Measurements from ENCODE around the gene GRK7. TPM values are rescaled to one million over a fixed set of nuclear protein-coding genes. Genes with fewer than 3 reads are reported as not detected.
"Not testable (repeated sequence)": the region's sequence is repeated elsewhere in the genome, so short reads cannot be mapped to it uniquely, and the experiment has no call there.

Gene GRK7
- total RNA-seq, 2 experiments from 2014 or later, result not detected

DNA sequence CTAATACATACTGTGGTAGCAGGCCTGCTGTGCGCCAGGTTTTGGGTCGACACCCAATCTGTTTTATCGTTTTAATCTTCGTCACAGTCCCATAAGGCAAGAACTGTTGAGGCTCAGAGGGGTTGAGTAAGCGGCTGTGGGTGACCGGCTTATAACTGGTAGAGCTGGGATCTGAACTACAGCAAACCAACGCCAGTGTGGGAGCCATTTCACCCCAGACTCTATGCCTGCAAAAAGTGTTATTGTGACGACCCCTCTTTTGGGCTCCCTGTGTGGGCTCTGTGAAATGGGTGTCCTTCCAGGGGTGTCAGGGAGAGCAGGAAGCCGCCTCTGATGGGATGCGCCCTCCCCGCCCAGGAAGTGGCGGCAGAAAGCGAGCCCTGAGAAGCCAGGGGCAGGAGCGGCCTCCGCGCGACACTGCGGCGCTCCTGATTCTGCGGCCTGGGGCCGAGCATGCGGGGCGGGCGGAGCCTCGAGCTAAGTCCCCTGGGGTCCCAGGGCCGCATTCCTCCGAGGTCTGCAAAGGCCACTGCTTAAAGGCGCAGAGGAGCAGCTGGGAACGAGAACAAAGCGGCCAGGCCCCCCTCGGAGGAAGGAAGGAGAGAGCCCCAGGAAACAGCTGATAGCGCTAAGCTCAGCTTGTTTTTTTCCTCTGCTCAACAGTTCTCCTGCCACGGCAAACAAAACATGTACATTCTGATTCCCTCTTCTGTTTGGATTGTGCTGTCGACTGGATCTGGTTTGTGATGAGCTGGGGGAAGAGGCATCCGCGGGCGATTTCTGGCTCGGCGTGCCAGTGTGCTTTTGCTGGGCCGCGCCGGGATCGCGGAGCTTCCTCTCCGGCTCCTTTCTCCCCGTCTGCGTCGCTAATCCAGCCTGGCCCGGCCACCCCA lies 33.9 kb downstream of the GRK7 start:
- Mint-ChIP-seq H3K4me1 (ENCODE audit: low read depth) (peaks cover 52% of the 10 kb centered on the region), H3K36me3 (ENCODE audit: low read depth) (peaks cover 4% of the 10 kb centered on the region), H3K27me3 (ENCODE audit: low read depth) (no peaks in the 10 kb centered on the region), H3K9me3 (ENCODE audit: insufficient read depth) (peaks cover 7% of the 10 kb centered on the region), H3K27ac (peak overlapping the region; percentile 98), H3K4me3 (peak overlapping the region; percentile 89)
- ChIA-PET CTCF (interaction anchor here (0.9 to 2.4 kb wide), 10 partner anchors 9 to 345 kb away, joined by 3 to 19 read pairs (median 4); partner anchors contain the start of genes ATP1B3 and RNF7), POLR2A (interaction anchor here (0.6 to 2.6 kb wide), 11 partner anchors 9 to 95 kb away, joined by 3 to 31 read pairs (median 5); partner anchors contain the start of genes ATP1B3 and RNF7)
- DNase-seq (peak; percentile 56), ATAC-seq (peak; percentile 44)

DNA sequence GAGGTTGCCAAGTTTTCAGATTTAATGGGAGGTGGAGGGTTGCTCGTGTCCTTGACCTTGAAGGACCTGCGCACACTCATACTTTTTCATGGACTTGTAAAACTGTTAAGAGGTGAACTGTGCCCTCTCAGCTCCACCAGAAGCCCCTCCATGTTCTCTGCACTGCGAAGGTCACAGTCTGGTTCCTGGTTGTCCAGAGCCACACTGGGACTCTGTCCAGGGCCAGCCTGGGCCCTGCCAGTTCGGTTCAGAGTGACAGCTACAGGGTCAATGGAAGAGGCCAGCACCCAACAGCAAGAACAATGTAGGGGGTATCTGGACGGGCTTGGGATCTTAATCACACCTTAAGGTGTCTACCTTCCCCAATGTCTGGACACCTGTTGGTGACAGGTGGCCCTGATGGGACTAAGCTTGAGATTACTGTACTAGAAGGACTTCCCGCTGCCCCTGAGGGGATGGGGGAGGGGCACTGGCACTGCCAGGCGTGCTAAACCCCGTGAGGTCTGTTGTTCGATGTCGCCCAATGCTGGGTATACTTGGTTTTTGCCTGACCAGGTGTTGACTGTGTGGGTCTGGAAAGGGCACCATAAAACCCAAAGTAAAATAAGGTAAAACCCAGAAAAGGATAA lies 34.7 kb downstream of the GRK7 start:
- POLR2A ChIA-PET, result interaction anchor here (1.1 to 2.6 kb wide), 8 partner anchors 8 to 78 kb away, joined by 3 to 31 read pairs (median 6); partner anchors contain the start of genes ATP1B3 and RNF7
- no peaks in the 10 kb centered on the region for H3K27me3 Mint-ChIP-seq (ENCODE audit: low read depth)
- ATAC-seq (no peak), DNase-seq (no peak)
- peaks cover 4% of the 10 kb centered on the region for H3K36me3 Mint-ChIP-seq (ENCODE audit: low read depth)
- CTCF ChIA-PET, result interaction anchor here (1.0 to 2.3 kb wide), 6 partner anchors 10 to 96 kb away, joined by 3 to 19 read pairs (median 6); partner anchors contain the start of genes ATP1B3 and RNF7
- H3K4me3 Mint-ChIP-seq, result peak overlapping the region; percentile 89
- H3K4me1 Mint-ChIP-seq (ENCODE audit: low read depth), result peaks cover 52% of the 10 kb centered on the region
- H3K27ac Mint-ChIP-seq, result peak overlapping the region; percentile 98
- peaks cover 7% of the 10 kb centered on the region for H3K9me3 Mint-ChIP-seq (ENCODE audit: insufficient read depth)

DNA sequence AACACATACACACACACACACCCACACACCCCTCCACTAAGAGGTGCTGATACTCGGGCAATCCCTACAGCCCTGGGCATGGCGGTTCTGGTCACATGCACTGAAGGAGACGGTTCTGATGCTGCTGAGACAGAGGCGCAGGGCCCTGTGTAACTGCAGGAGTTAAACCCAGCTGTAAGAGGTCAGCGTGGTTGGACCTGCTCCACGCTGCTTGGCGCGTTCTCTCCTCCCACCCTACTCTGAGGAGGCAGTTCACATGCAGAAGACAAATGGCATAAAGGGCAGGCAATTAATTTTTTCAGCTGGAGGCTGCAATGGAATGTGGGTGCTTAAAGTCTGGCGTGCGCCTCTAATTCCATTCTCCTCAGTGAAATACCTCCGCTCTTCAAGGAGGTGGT lies 35.2 kb downstream of the GRK7 start:
- Mint-ChIP-seq H3K36me3 (ENCODE audit: low read depth) (peaks cover 4% of the 10 kb centered on the region), H3K27ac (peak overlapping the region; percentile 98), H3K9me3 (ENCODE audit: insufficient read depth) (peaks cover 7% of the 10 kb centered on the region), H3K27me3 (ENCODE audit: low read depth) (no peaks in the 10 kb centered on the region), H3K4me1 (ENCODE audit: low read depth) (peaks cover 52% of the 10 kb centered on the region), H3K4me3 (peak overlapping the region; percentile 89)
- DNase-seq (no peak), ATAC-seq (no peak)
- ChIA-PET CTCF (interaction anchor here (1.3 to 1.5 kb wide), 2 partner anchors 10 to 77 kb away, joined by 3 to 11 read pairs; partner anchors contain the start of gene ATP1B3), POLR2A (interaction anchor here (1.2 to 2.6 kb wide), 3 partner anchors 7 to 78 kb away, joined by 5 to 31 read pairs (median 7); partner anchors contain the start of gene ATP1B3)

DNA sequence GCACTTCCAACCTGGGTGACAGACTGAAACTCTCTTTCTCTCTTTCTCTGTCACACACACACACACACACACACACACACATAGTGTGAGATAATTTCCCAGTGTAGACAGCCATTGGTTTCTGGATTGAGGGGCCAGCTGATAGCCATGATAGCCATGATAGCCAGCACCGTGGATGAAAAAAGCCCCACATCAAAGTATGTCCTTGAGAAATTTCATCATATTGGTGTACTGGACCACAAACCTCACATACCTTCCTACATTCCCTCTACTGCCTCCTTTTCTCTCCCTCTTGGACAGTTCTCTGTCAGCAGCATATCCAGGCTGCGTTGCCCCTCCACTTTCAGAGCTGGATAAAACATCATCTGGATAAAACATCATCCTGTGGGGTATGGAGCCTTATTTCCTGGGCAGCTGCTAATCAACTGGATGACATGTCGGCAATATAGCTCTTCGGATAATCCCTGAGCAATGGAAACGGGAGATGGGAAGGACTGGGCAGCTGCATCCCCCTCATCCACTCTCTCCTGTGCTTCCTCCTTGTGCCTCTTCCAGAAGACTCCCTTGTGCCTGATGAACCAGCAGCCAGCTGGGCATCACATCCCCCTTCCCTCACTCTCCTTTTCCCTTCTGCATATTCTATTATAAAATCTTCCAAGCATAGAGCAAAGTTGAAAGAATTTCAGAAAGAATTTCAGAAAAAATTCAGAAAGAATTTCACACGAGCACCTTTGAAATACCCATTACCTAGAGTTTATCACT lies 39.3 kb downstream of the GRK7 start:
- DNase-seq (no peak), ATAC-seq (no peak)
- ChIA-PET CTCF (no interaction called here), POLR2A (interaction anchor here (0.6 to 0.7 kb wide), 2 partner anchors 20 to 52 kb away, joined by 3 read pairs; no protein-coding TSS in a partner anchor)
- Mint-ChIP-seq H3K9me3 (ENCODE audit: insufficient read depth) (peaks cover 7% of the 10 kb centered on the region), H3K4me3 (no peak overlapping the region), H3K27ac (no peak overlapping the region), H3K36me3 (ENCODE audit: low read depth) (peaks cover 4% of the 10 kb centered on the region), H3K4me1 (ENCODE audit: low read depth) (peaks cover 16% of the 10 kb centered on the region), H3K27me3 (ENCODE audit: low read depth) (no peaks in the 10 kb centered on the region)

DNA sequence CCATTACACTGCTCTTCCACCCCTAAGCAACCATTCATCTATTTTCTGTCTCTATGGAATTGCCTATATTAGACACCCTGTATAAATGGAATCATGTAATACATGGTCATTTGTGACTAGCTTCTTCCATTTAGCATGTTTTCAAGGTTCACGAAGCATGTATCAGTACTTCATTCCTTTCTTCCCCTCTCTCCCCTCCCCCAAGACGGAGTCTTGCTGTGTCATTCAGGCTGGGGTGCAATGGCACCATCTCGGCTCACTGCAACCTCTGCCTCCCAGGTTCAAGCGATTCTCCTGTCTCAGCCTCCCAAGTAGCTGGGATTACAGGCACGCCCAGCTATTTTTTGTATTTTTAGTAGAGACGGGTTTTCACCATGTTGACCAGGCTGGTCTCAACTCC lies 40.3 kb downstream of the GRK7 start:
- POLR2A ChIA-PET; H3K9me3 Mint-ChIP-seq (ENCODE audit: insufficient read depth); H3K4me3 Mint-ChIP-seq; H3K27ac Mint-ChIP-seq; ATAC-seq; CTCF ChIA-PET; H3K27me3 Mint-ChIP-seq (ENCODE audit: low read depth); H3K36me3 Mint-ChIP-seq (ENCODE audit: low read depth); H3K4me1 Mint-ChIP-seq (ENCODE audit: low read depth); DNase-seq: not testable (repeated sequence)

DNA sequence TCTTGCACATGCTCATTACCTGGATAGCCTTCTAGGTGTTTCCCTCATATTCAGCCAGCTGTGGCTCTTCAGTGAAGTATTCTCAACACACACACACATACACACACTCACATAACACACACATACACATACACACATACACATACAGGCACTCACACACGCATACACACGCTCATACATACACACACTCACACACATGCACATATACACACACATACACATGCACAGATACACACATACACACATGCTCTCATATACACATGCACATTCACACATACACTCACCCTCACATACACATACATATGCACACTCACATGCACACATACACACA lies 41.2 kb downstream of the GRK7 start:
- H3K4me1 Mint-ChIP-seq (ENCODE audit: low read depth), result no peaks in the 10 kb centered on the region
- ATAC-seq (no peak), DNase-seq (no peak)
- no peak overlapping the region for H3K4me3 Mint-ChIP-seq
- CTCF ChIA-PET, result no interaction called here
- no peak overlapping the region for H3K27ac Mint-ChIP-seq
- H3K9me3 Mint-ChIP-seq (ENCODE audit: insufficient read depth), result peaks cover 7% of the 10 kb centered on the region
- no peaks in the 10 kb centered on the region for H3K27me3 Mint-ChIP-seq (ENCODE audit: low read depth)
- POLR2A ChIA-PET, result no interaction called here
- peaks cover 4% of the 10 kb centered on the region for H3K36me3 Mint-ChIP-seq (ENCODE audit: low read depth)

DNA sequence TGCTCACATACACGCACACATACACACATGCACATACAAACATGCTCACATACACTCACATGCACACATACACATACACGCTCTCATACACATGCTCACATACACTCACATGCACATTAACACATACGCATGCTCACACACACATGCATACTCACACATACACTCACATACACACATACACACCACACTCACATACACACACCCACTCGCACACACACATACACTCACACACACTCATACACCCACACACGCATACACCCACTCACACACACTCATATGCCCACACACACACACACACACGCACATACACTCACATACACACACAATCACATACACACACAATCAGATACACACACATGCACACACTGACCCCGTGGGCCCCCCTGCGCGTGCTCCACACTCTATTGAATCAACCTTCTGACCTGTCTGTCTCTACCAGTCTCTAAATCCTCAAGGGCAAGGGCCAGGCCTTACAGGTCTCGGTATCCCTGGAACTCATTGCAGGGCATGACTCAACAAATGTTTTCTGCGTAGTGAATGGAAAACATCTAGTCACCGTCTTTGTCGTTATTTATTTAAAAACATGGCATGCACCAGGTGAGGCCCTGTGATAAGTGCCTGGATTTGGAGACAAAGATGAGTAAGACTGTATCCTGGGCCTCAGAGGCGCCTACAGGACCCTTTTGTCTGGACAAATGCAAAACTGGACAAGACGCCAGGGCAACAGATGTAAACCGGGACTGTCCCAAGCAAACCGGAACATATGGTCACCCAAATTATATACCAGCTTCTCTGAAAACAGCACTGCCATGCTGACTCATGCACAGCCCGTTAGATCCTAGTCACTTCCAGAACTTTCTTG lies 41.8 kb downstream of the GRK7 start:
- H3K4me1 Mint-ChIP-seq (ENCODE audit: low read depth), result no peaks in the 10 kb centered on the region
- peaks cover 4% of the 10 kb centered on the region for H3K36me3 Mint-ChIP-seq (ENCODE audit: low read depth)
- no peaks in the 10 kb centered on the region for H3K27me3 Mint-ChIP-seq (ENCODE audit: low read depth)
- ATAC-seq (no peak), DNase-seq (no peak)
- no peak overlapping the region for H3K27ac Mint-ChIP-seq
- CTCF ChIA-PET, result no interaction called here
- peaks cover 7% of the 10 kb centered on the region for H3K9me3 Mint-ChIP-seq (ENCODE audit: insufficient read depth)
- POLR2A ChIA-PET, result interaction anchor here (1.5 kb wide), 1 partner anchor 7 kb away, joined by 7 read pairs; no protein-coding TSS in a partner anchor
- no peak overlapping the region for H3K4me3 Mint-ChIP-seq

DNA sequence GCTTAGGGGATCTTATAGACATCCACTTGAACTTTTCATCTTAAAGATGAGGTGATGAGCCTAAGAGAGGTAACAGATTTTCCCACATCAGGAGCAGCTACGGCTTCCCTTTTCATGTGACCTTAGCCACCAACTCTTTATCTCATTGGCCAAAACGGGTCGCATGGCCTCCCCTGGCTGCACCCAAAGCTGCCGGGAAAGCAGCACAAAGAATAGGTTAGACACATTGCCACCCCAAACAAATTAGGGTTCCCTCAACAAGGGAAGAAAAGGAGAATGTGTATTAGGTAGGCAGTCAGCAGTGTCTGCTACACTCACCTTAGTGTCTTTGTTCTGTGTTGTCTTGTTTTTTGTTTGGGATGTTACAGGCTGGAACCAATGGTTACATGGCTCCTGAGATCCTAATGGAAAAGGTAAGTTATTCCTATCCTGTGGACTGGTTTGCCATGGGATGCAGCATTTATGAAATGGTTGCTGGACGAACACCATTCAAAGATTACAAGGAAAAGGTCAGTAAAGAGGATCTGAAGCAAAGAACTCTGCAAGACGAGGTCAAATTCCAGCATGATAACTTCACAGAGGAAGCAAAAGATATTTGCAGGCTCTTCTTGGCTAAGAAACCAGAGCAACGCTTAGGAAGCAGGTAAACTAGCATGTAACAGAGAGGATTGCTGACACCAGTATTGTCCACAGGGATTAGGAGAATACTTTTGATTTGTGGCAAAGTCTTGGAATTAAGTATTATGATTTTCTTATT lies 44.2 kb downstream of the GRK7 start:
- ATAC-seq (no peak), DNase-seq (no peak)
- CTCF ChIA-PET, result no interaction called here
- no peak overlapping the region for H3K27ac Mint-ChIP-seq
- H3K9me3 Mint-ChIP-seq (ENCODE audit: insufficient read depth), result no peaks in the 10 kb centered on the region
- H3K36me3 Mint-ChIP-seq (ENCODE audit: low read depth), result no peaks in the 10 kb centered on the region
- POLR2A ChIA-PET, result interaction anchor here (0.5 to 1.1 kb wide), 2 partner anchors 10 to 1328 kb away, joined by 3 to 4 read pairs; no protein-coding TSS in a partner anchor
- no peaks in the 10 kb centered on the region for H3K27me3 Mint-ChIP-seq (ENCODE audit: low read depth)
- no peaks in the 10 kb centered on the region for H3K4me1 Mint-ChIP-seq (ENCODE audit: low read depth)
- H3K4me3 Mint-ChIP-seq, result no peak overlapping the region

DNA sequence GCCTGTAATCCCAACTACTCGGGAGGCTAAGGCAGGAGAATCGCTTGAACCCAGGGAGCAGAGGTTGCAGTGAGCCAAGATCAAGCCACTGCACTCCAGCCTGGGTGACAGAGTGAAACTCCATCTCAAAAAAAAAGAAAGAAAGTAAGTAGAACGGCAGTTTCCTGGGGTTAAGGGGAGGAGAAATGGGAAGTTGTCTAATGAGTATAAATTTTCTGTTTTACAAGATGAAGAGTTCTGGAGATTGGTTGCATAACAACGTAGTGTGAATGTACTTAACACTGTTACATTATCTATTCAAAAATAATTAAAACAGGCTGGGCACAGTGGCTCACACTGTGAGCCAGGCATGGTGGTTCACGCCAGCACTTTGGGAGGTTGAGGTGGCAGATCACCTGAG lies 45.4 kb downstream of the GRK7 start:
- Mint-ChIP-seq H3K9me3 (ENCODE audit: insufficient read depth) (no peaks in the 10 kb centered on the region), H3K4me3 (no peak overlapping the region), H3K27me3 (ENCODE audit: low read depth) (no peaks in the 10 kb centered on the region), H3K27ac (no peak overlapping the region), H3K36me3 (ENCODE audit: low read depth) (no peaks in the 10 kb centered on the region), H3K4me1 (ENCODE audit: low read depth) (no peaks in the 10 kb centered on the region)
- no peak for ATAC-seq
- CTCF ChIA-PET, result no interaction called here
- no peak for DNase-seq
- POLR2A ChIA-PET, result no interaction called here

DNA sequence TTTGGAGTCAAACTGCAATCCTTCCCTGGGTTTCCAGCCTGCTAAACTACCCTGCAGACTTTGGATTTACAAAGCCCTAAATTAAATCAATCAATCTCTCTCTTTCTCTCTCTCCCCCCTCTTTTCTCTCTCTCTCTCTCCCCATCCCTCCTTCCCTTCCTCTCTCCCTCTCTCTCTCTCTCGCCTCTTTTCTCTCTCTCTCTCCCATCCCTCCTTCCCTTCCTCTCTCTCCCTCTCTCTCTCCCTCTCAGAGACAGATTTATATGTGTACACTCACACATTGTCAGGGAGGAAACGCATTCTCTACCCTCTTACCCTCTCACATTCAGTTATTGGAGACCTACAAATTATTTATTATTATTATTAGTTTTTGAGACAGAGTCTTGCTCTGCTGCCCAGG lies 47.0 kb downstream of the GRK7 start:
- peaks cover 1% of the 10 kb centered on the region for H3K9me3 Mint-ChIP-seq (ENCODE audit: insufficient read depth)
- H3K27ac Mint-ChIP-seq, result no peak overlapping the region
- ChIA-PET POLR2A (no interaction called here), CTCF (interaction anchor here (1.4 kb wide), 1 partner anchor 71 kb away, joined by 3 read pairs; no protein-coding TSS in a partner anchor)
- peaks cover 6% of the 10 kb centered on the region for H3K27me3 Mint-ChIP-seq (ENCODE audit: low read depth)
- H3K36me3 Mint-ChIP-seq (ENCODE audit: low read depth), result no peaks in the 10 kb centered on the region
- no peak for ATAC-seq
- no peaks in the 10 kb centered on the region for H3K4me1 Mint-ChIP-seq (ENCODE audit: low read depth)
- no peak overlapping the region for H3K4me3 Mint-ChIP-seq
- no peak for DNase-seq

All from activated CD8-positive, alpha-beta T cell treated with anti-CD3 and anti-CD28 coated beads, Interleukin-2, amount 10 ng/mL, durations not matched to agents 7 days and 5 days (primary cell).